Measurements from ENCODE around the gene NRG2. TPM values are rescaled to one million over a fixed set of nuclear protein-coding genes. Genes with fewer than 3 reads are reported as not detected.
A peak's percentile ranks its signal among the peaks of the same experiment; 100 is the strongest.

NRG2 gene
- total and polyA plus RNA-seq, 2 experiments from 2014 or later, result 13.5 to 20.7 TPM

DNA sequence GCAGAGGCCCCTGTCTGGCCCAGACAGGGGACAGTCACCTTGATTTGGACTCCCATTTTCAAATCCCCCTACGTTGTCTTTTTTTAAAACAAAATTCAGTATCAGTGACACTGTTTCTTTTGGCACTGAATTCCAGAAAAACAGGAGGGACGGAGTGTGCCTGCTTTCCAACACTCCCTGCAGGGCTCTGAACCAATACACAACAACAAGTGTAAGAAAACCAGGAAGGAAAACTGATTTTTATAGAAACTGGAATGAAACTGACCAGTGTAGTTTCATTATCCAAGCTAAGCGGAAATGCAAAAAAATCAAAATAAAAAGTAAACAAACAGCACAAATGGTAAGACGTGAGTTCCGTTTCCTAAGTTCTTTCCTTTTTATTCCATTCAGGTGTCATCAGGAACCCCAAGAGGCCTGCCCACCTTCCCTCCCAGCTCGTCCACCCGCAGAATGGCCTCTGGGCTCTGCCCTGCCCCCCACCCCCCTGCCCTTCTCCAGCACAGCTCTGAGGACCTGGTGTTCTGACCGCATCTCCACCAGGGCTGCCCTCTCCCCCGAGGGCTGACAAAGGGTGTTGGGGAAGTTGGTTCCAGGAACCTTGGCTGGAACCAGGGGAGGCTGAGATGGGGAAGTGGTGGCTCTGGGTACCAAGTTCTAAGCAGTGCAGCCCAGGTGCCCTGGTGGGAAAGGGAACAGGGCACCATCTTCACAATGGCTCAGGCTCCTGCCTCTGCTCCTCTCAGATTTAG, 173.9 kb downstream of the NRG2 start:
- H3K4me1 ChIP-seq (ENCODE audit: low read depth), result no peaks in the 10 kb centered on the region
- no peak for DNase-seq (ENCODE audit: low read depth in 1 of 2, low spot score in 1 of 2)
- no peaks in the 10 kb centered on the region for H3K36me3 ChIP-seq
- no peak overlapping the region for H3K4me3 ChIP-seq
- no peaks in the 10 kb centered on the region for H3K9me3 ChIP-seq (ENCODE audit: low read depth)
- TF ChIP-seq, protein P1, sequence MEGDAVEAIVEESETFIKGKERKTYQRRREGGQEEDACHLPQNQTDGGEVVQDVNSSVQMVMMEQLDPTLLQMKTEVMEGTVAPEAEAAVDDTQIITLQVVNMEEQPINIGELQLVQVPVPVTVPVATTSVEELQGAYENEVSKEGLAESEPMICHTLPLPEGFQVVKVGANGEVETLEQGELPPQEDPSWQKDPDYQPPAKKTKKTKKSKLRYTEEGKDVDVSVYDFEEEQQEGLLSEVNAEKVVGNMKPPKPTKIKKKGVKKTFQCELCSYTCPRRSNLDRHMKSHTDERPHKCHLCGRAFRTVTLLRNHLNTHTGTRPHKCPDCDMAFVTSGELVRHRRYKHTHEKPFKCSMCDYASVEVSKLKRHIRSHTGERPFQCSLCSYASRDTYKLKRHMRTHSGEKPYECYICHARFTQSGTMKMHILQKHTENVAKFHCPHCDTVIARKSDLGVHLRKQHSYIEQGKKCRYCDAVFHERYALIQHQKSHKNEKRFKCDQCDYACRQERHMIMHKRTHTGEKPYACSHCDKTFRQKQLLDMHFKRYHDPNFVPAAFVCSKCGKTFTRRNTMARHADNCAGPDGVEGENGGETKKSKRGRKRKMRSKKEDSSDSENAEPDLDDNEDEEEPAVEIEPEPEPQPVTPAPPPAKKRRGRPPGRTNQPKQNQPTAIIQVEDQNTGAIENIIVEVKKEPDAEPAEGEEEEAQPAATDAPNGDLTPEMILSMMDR (IDR thresholded peaks at IDR 0.05; ENCODE audit: low read depth, low read length), result no peak
- no peak overlapping the region for H3K27ac ChIP-seq
- H3K27me3 ChIP-seq, result no peaks in the 10 kb centered on the region

DNA sequence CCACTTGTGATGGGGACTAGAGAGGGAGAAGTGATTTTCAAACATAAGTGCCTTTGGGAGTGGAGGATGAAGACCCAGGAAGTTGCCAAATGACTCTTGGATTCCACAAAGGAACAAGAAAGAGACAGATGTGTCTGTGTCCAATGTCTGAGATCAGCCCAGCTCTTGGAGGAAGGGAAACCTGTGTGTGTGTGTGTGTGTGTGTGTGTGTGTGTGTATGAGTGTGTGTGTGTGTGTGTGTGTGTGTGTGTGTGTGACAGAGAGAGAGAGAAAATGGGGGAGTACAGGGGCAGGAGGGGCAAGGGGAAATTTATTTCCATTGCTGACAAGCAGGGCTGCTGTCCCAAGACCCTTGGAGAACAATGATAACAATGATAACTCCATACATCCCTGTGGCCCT, 175.5 kb downstream of the NRG2 start:
- TF ChIP-seq, protein P1 (IDR thresholded peaks at IDR 0.05; ENCODE audit: low read depth, low read length), result no peak
- no peaks in the 10 kb centered on the region for H3K27me3 ChIP-seq
- no peaks in the 10 kb centered on the region for H3K36me3 ChIP-seq
- no peak overlapping the region for H3K4me3 ChIP-seq
- no peaks in the 10 kb centered on the region for H3K4me1 ChIP-seq (ENCODE audit: low read depth)
- H3K27ac ChIP-seq, result no peak overlapping the region
- H3K9me3 ChIP-seq (ENCODE audit: low read depth), result no peaks in the 10 kb centered on the region
- no peak for DNase-seq (ENCODE audit: low read depth in 1 of 2, low spot score in 1 of 2)

DNA sequence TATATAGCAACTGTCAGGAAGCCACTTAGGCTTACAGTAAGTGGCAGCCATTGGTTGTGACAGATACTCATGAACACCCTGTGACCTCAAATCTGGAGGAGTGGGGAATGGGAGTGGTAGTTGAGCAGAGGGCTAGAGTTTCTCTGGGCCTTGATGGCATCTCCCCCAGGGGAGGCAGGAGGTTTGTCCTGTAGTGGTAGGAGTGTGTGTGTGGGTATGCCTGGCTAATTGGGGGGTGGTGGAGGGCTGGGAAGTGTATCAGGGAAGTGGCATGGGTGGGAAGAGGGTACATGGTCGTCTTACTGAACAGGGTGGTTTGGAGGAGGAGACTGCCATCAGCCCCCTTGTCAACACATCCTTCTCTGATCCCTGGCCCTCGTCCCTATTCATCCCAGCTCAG, 176.0 kb downstream of the NRG2 start:
- H3K9me3 ChIP-seq (ENCODE audit: low read depth), result no peaks in the 10 kb centered on the region
- no peaks in the 10 kb centered on the region for H3K36me3 ChIP-seq
- H3K27ac ChIP-seq, result no peak overlapping the region
- no peak overlapping the region for H3K4me3 ChIP-seq
- TF ChIP-seq, protein P1 (IDR thresholded peaks at IDR 0.05; ENCODE audit: low read depth, low read length), result no peak
- no peaks in the 10 kb centered on the region for H3K4me1 ChIP-seq (ENCODE audit: low read depth)
- H3K27me3 ChIP-seq, result no peaks in the 10 kb centered on the region
- DNase-seq (ENCODE audit: low read depth in 1 of 2, low spot score in 1 of 2), result no peak

DNA sequence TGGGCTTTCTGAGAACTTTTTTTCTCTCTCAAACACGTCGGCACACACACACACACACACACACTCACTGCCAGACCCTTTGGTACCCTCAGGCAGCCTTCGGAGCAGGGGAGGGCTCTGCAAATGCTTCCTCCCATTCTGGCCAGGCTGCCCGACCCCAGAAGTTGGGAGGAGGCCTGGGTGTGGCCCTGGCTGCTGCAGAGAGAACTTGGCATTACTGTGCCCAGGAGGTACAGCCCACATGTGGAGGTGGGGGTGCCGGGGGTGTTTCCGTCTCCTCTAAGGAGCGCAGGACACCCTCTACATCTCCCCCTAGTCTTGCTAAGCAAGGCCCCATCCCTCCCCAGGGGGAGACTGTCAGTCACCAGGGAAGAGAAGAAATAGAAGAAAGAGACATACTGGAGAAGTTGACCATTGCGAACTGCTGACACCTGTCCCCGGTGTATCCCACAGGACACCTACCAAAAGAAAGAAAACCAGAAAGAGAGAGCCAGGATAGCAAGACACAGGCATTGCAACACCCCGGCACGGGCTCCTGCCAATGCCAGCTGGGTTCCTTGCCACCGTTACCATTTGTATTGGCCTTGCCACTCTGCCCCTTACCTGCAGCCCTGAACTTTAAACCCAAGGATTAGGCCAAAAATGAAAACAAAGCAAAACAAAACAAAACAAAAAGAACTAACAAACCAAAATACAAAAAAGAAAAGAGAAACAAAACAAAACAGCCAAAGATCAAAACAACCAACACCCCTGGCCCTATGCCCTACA, 178.2 kb downstream of the NRG2 start:
- Histone ChIP-seq H3K4me3 (no peak overlapping the region), H3K27ac (no peak overlapping the region), H3K36me3 (no peaks in the 10 kb centered on the region), H3K4me1 (ENCODE audit: low read depth) (no peaks in the 10 kb centered on the region), H3K9me3 (ENCODE audit: low read depth) (no peaks in the 10 kb centered on the region), H3K27me3 (no peaks in the 10 kb centered on the region)
- TF ChIP-seq, protein P1 (IDR thresholded peaks at IDR 0.05; ENCODE audit: low read depth, low read length), result no peak
- DNase-seq (ENCODE audit: low read depth in 1 of 2, low spot score in 1 of 2), result no peak

DNA sequence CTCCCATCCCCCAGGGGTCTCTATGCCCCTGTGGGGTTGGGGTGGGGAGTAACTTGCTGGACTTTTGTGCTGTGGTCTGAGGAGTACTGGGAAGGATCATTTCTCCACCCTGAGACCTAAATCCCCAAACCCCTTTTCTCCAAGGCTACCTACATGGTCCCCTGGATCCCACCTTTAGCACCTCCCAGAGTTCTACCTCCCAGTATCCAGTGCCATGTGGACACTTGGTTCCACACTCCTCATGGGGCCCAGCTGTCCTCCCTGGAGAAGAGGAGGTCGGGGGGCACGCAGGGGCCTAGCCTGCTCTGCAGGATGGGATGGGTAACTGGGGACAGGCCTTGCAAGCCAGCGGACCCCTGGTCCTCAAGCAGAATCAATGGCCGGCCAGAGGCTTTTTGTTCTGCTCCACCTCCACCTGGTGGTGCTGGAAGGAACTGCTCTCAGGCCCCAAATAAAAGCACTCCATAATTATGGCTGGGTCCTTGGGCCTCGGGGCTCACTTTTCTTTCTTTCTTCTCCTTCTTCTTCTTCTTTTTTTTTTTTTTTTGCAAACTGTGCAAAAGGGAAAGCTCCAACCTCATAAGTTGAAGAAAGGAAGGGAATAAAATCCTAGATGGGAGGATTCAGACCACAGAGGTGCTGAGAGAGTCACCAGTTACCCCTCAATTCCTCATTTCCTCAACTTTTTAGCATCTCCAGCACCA, 179.1 kb downstream of the NRG2 start:
- TF ChIP-seq, protein P1 (IDR thresholded peaks at IDR 0.05; ENCODE audit: low read depth, low read length), result peak; percentile 92
- Histone ChIP-seq H3K9me3 (ENCODE audit: low read depth) (no peaks in the 10 kb centered on the region), H3K27ac (no peak overlapping the region), H3K4me1 (ENCODE audit: low read depth) (no peaks in the 10 kb centered on the region), H3K4me3 (no peak overlapping the region), H3K36me3 (no peaks in the 10 kb centered on the region), H3K27me3 (no peaks in the 10 kb centered on the region)
- DNase-seq (ENCODE audit: low read depth in 1 of 2, low spot score in 1 of 2), result peak; percentile 70 to 76

All from cardiac muscle cell (in vitro differentiated cells and primary cell).